Trophoblast cell (in vitro differentiated cells and primary cell): Measurements from ENCODE around the gene GOLGA1.

ENCODE experiments used
- DNase-seq, 2 donors: peaks; one replicate each; pipeline ENCODE4 v3.0.0-alpha.2; 2016
- H2AFZ ChIP-seq: 2 replicates; pipeline ENCODE4 v1.6.1; 2013; ENCODE audit warnings: low read length, moderate library complexity, mild to moderate bottlenecking; ENCODE audit not compliant: insufficient read depth, poor library complexity
- H2AK5ac ChIP-seq: 2 replicates; pipeline ENCODE4 v1.6.1; 2013; ENCODE audit warnings: mild to moderate bottlenecking, low read length
- H2BK120ac ChIP-seq: 2 replicates; pipeline ENCODE4 v1.6.1; 2013; ENCODE audit warnings: low read length, mild to moderate bottlenecking, moderate library complexity; ENCODE audit not compliant: insufficient read depth, poor library complexity
- H2BK12ac ChIP-seq: 2 replicates; pipeline ENCODE4 v1.6.1; 2013; ENCODE audit warnings: mild to moderate bottlenecking, low read length, moderate library complexity
- H2BK5ac ChIP-seq: 2 replicates; pipeline ENCODE4 v1.6.1; 2013; ENCODE audit warnings: low read length, low read depth, moderate library complexity, mild to moderate bottlenecking; ENCODE audit not compliant: poor library complexity
- H3K14ac ChIP-seq: 2 replicates; pipeline ENCODE4 v1.6.1; 2013; ENCODE audit warnings: mild to moderate bottlenecking, low read length
- H3K18ac ChIP-seq: 2 replicates; pipeline ENCODE4 v1.6.1; 2013; ENCODE audit warnings: mild to moderate bottlenecking, low read length
- H3K23ac ChIP-seq: 2 replicates; pipeline ENCODE4 v1.6.1; 2013; ENCODE audit warnings: low read length
- H3K27ac ChIP-seq: 2 replicates; pipeline ENCODE4 v1.5.1; 2013; ENCODE audit warnings: low read depth, mild to moderate bottlenecking, inconsistent platforms, low read length, moderate library complexity
- H3K27me3 ChIP-seq: 2 replicates; pipeline ENCODE4 v1.6.1; 2013; ENCODE audit warnings: inconsistent platforms, mild to moderate bottlenecking, low read length, moderate library complexity; ENCODE audit not compliant: insufficient read depth
- H3K36me3 ChIP-seq, 2 experiments: 1 replicate in 1 of 2; 2 replicates in 1 of 2; pipeline ENCODE4 v1.6.1; 2013; ENCODE audit warnings: low read length in 2 of 2, mild to moderate bottlenecking in 2 of 2, moderate library complexity in 1 of 2; ENCODE audit not compliant: insufficient read depth in 2 of 2, control insufficient read depth in 1 of 2
- H3K4ac ChIP-seq: 2 replicates; pipeline ENCODE4 v1.6.1; 2013; ENCODE audit warnings: low read depth, mild to moderate bottlenecking, low read length, moderate library complexity
- H3K4me1 ChIP-seq, 2 experiments: 1 replicate in 1 of 2; 2 replicates in 1 of 2; pipeline ENCODE4 v1.6.1; 2013; ENCODE audit warnings: low read length in 2 of 2, mild to moderate bottlenecking in 2 of 2, moderate library complexity in 1 of 2; ENCODE audit not compliant: insufficient read depth in 2 of 2, control insufficient read depth in 1 of 2
- H3K4me2 ChIP-seq: 2 replicates; pipeline ENCODE4 v1.6.1; 2013; ENCODE audit warnings: inconsistent platforms, mild to moderate bottlenecking, low read length, moderate library complexity
- H3K4me3 ChIP-seq: 2 replicates; pipeline ENCODE4 v1.5.1; 2013; ENCODE audit warnings: mild to moderate bottlenecking, low read depth, low read length, inconsistent platforms
- H3K79me1 ChIP-seq: one replicate; pipeline ENCODE4 v1.6.1; 2013; ENCODE audit warnings: low read length
- H3K79me2 ChIP-seq: 2 replicates; pipeline ENCODE4 v1.6.1; 2013; ENCODE audit warnings: low read length, mild to moderate bottlenecking; ENCODE audit not compliant: control insufficient read depth, insufficient read depth, poor library complexity
- H3K9ac ChIP-seq: 2 replicates; pipeline ENCODE4 v1.6.1; 2013; ENCODE audit warnings: mild to moderate bottlenecking, low read length
- H3K9me3 ChIP-seq: 2 replicates; pipeline ENCODE4 v1.6.1; 2013; ENCODE audit warnings: low read depth, mild to moderate bottlenecking, control low read depth, inconsistent platforms, low read length; ENCODE audit not compliant: insufficient read depth
- H4K12ac ChIP-seq: 2 replicates; pipeline ENCODE4 v1.6.1; 2013; ENCODE audit warnings: low read depth, mild to moderate bottlenecking, low read length, moderate library complexity
- H4K8ac ChIP-seq: 2 replicates; pipeline ENCODE4 v1.6.1; 2013; ENCODE audit warnings: low read depth, mild to moderate bottlenecking, low read length, moderate library complexity
- H4K91ac ChIP-seq: one replicate; pipeline ENCODE4 v1.6.1; 2013; ENCODE audit warnings: low read depth, mild to moderate bottlenecking, low read length, moderate library complexity
- WGBS: extraction: QIAGEN DNeasy Blood & Tissue Kit; methylation state at CpG from one replicate; pipeline ENCODE4 v1.1.7; 2013; ENCODE audit warnings: missing lambda C conversion rate; ENCODE audit not compliant: insufficient read length, insufficient coverage; ENCODE audit errors: extremely low coverage; 5-methylcytosine and 5-hydroxymethylcytosine counted together

GOLGA1 gene

GRCh38 chr9:124973807-124974206, 32.9 kb upstream of the GOLGA1 start:
- no peak overlapping the region for H2AFZ ChIP-seq
- H3K4me3 ChIP-seq: no peak overlapping the region
- no peak overlapping the region for H3K9ac ChIP-seq
- no peak overlapping the region for H3K4ac ChIP-seq
- H3K27ac ChIP-seq: no peak overlapping the region
- no peak overlapping the region for H2BK5ac ChIP-seq
- H2AK5ac ChIP-seq: no peak overlapping the region
- no peak overlapping the region for H3K18ac ChIP-seq
- no peaks in the 10 kb centered on the region for H3K79me1 ChIP-seq
- no peak overlapping the region for H2BK120ac ChIP-seq
- no peaks in the 10 kb centered on the region for H3K9me3 ChIP-seq
- H3K14ac ChIP-seq: no peak overlapping the region
- no CpG with 5 or more reads among the region's 6 CpGs for WGBS
- no peak overlapping the region for H3K23ac ChIP-seq
- H3K4me1 ChIP-seq: no peaks in the 10 kb centered on the region
- no peak overlapping the region for H2BK12ac ChIP-seq
- H3K4me2 ChIP-seq: no peak overlapping the region
- H3K36me3 ChIP-seq: peaks cover 0 to 2% of the 10 kb centered on the region in 2 experiments
- no peaks in the 10 kb centered on the region for H3K79me2 ChIP-seq
- no peak overlapping the region for H4K8ac ChIP-seq
- H4K12ac ChIP-seq: no peak overlapping the region
- H3K27me3 ChIP-seq: no peaks in the 10 kb centered on the region
- H4K91ac ChIP-seq: no peak overlapping the region
- DNase-seq: no peak

GRCh38 chr9:124972241-124972770, 31.4 kb upstream of the GOLGA1 start:
- no peak overlapping the region for H3K14ac ChIP-seq
- no peak overlapping the region for H3K9ac ChIP-seq
- H2AK5ac ChIP-seq: no peak overlapping the region
- H3K18ac ChIP-seq: no peak overlapping the region
- no peaks in the 10 kb centered on the region for H3K4me1 ChIP-seq
- no peak overlapping the region for H4K12ac ChIP-seq
- H3K36me3 ChIP-seq: peaks cover 1 to 2% of the 10 kb centered on the region in 2 experiments
- no peak overlapping the region for H4K8ac ChIP-seq
- no peak overlapping the region for H2BK5ac ChIP-seq
- no peak overlapping the region for H4K91ac ChIP-seq
- H2BK120ac ChIP-seq: no peak overlapping the region
- no peak overlapping the region for H3K4me3 ChIP-seq
- H3K9me3 ChIP-seq: no peaks in the 10 kb centered on the region
- no peak overlapping the region for H2AFZ ChIP-seq
- no peaks in the 10 kb centered on the region for H3K79me2 ChIP-seq
- H3K27ac ChIP-seq: no peak overlapping the region
- H3K23ac ChIP-seq: no peak overlapping the region
- no CpG with 5 or more reads among the region's 2 CpGs for WGBS
- H3K27me3 ChIP-seq: no peaks in the 10 kb centered on the region
- no peak for DNase-seq
- no peaks in the 10 kb centered on the region for H3K79me1 ChIP-seq
- no peak overlapping the region for H2BK12ac ChIP-seq
- H3K4me2 ChIP-seq: no peak overlapping the region
- H3K4ac ChIP-seq: no peak overlapping the region

GRCh38 chr9:124969401-124969800, 28.5 kb upstream of the GOLGA1 start:
- no peak for DNase-seq
- H3K27me3 ChIP-seq: no peaks in the 10 kb centered on the region
- no peak overlapping the region for H4K91ac ChIP-seq
- no peaks in the 10 kb centered on the region for H3K79me2 ChIP-seq
- H2AK5ac ChIP-seq: no peak overlapping the region
- H2BK5ac ChIP-seq: no peak overlapping the region
- H2BK12ac ChIP-seq: no peak overlapping the region
- H3K36me3 ChIP-seq: peaks cover 1 to 2% of the 10 kb centered on the region in 2 experiments
- no peak overlapping the region for H4K12ac ChIP-seq
- H2AFZ ChIP-seq: no peak overlapping the region
- no peak overlapping the region for H3K4ac ChIP-seq
- no peaks in the 10 kb centered on the region for H3K79me1 ChIP-seq
- H3K4me1 ChIP-seq: no peaks in the 10 kb centered on the region
- H3K9ac ChIP-seq: no peak overlapping the region
- no peak overlapping the region for H3K4me3 ChIP-seq
- no peak overlapping the region for H3K18ac ChIP-seq
- no peak overlapping the region for H3K14ac ChIP-seq
- no peak overlapping the region for H3K4me2 ChIP-seq
- no CpG with 5 or more reads among the region's 2 CpGs for WGBS
- H2BK120ac ChIP-seq: no peak overlapping the region
- no peak overlapping the region for H3K27ac ChIP-seq
- no peaks in the 10 kb centered on the region for H3K9me3 ChIP-seq
- no peak overlapping the region for H3K23ac ChIP-seq
- H4K8ac ChIP-seq: no peak overlapping the region

GRCh38 chr9:124968238-124968637, 27.4 kb upstream of the GOLGA1 start:
- Histone ChIP-seq H3K36me3 (peaks cover 0 to 1% of the 10 kb centered on the region in 2 experiments), H4K12ac (no peak overlapping the region), H4K91ac (no peak overlapping the region), H2BK12ac (no peak overlapping the region), H4K8ac (no peak overlapping the region), H2AFZ (no peak overlapping the region), H3K23ac (no peak overlapping the region), H3K9me3 (no peaks in the 10 kb centered on the region), H3K14ac (no peak overlapping the region), H3K4me3 (no peak overlapping the region), H3K4ac (no peak overlapping the region), H3K9ac (no peak overlapping the region), H3K18ac (no peak overlapping the region), H3K79me2 (no peaks in the 10 kb centered on the region), H3K4me2 (no peak overlapping the region), H2BK120ac (no peak overlapping the region), H3K27ac (no peak overlapping the region), H3K27me3 (no peaks in the 10 kb centered on the region), H3K4me1 (no peaks in the 10 kb centered on the region), H2AK5ac (no peak overlapping the region), H2BK5ac (no peak overlapping the region), H3K79me1 (no peaks in the 10 kb centered on the region)
- no peak for DNase-seq
- WGBS: no CpG with 5 or more reads among the region's 9 CpGs
